ENCODE data around the gene CAV3.

GRCh38 chr3:8724108-8724752 is 9.4 kb upstream of the CAV3 start:
- TF ChIP-seq POLR2A (IDR thresholded peaks at IDR 0.05; ENCODE audit: low read length) = no peak
- no peak for TF ChIP-seq GATA1 (IDR thresholded peaks at IDR 0.05; ENCODE audit: low read depth, low read length)

Data from erythroblast (primary cell).